Measurements from ENCODE around the gene ZNF516. TPM values are rescaled to one million over a fixed set of nuclear protein-coding genes. Genes with fewer than 3 reads are reported as not detected.

ZNF516 gene
- total and polyA plus RNA-seq, 10 of the 15 experiments (the other 5 are each of a cell fraction or from before 2014, with no cell fraction given), result 2.0 to 32.0 (median 8.3) TPM

GRCh38 chr18:76323891-76324290 lies 171.2 kb downstream of the ZNF516 start (continued):
- TF ChIP-seq HSF1 (IDR thresholded peaks at IDR 0.05; ENCODE audit: low read depth, low read length) (no peak), IRF4 (IDR thresholded peaks at IDR 0.05; ENCODE audit: low read depth, low read length) (no peak), KLF5 (IDR thresholded peaks at IDR 0.05; ENCODE audit: partially characterized antibody) (no peak), CUX1 (IDR thresholded peaks at IDR 0.05; ENCODE audit: insufficient replicate concordance, low read depth, low read length) (no peak)

- no peak overlapping the region for H3K4me2 ChIP-seq (ENCODE audit: control insufficient read depth, insufficient read depth)
- BruUV-seq (replicated peaks), result no TSS peak
- ChIA-PET POLR2A (no interaction called here), RAD21 (ENCODE audit: unreplicated experiment) (no interaction called here), CTCF (no interaction called here), SMC1A (ENCODE audit: uncharacterized antibody, unreplicated experiment) (interaction anchor here (0.6 kb wide), 1 partner anchor 454 kb away, joined by 3 read pairs; no protein-coding TSS in a partner anchor)
- H4K20me1 ChIP-seq (ENCODE audit: control insufficient read depth, insufficient read depth), result no peaks in the 10 kb centered on the region
- H3K9ac ChIP-seq (ENCODE audit: control insufficient read depth, insufficient read depth, low read length), result no peak overlapping the region
- H3K79me2 ChIP-seq (ENCODE audit: control insufficient read depth, insufficient read depth, low read length), result no peaks in the 10 kb centered on the region
- H3K27me3 ChIP-seq (replicated peaks in 1 of 2; ENCODE audit: control insufficient read depth in 2 of 2, insufficient read depth in 2 of 2, low read length in 1 of 2), result peaks cover 0 to under 1% of the 10 kb centered on the region in 2 experiments; a peak in 1 of 4 replicates
- intact Hi-C loops (cut with micrococcal nuclease; ENCODE audit: unreplicated experiment) (no loop called here), in situ Hi-C loops (cut with MboI) (no loop called here)
- H2AFZ ChIP-seq (ENCODE audit: control insufficient read depth, low read depth, low read length), result no peak overlapping the region
- WGBS (ENCODE audit: insufficient coverage, insufficient replicate concordance, low lambda C conversion rate, missing lambda C conversion rate), result 49% methylated on average over 7 of the region's 7 CpGs
- H3K36me3 ChIP-seq (ENCODE audit: control insufficient read depth in 2 of 2, insufficient read depth in 2 of 2, low read length in 1 of 2), result no peaks in the 10 kb centered on the region
- no peak overlapping the region for H3K4me3 ChIP-seq
- no peaks in the 10 kb centered on the region for H3K4me1 ChIP-seq (ENCODE audit: control insufficient read depth, insufficient read depth, low read length)
- ATAC-seq (no peak), DNase-seq (ENCODE audit: low read depth, low spot score) (no peak), FAIRE-seq (no peak)
- no peak overlapping the region for H3K27ac ChIP-seq (ENCODE audit: control insufficient read depth, insufficient read depth)
- no peaks in the 10 kb centered on the region for H3K9me3 ChIP-seq (replicated peaks; ENCODE audit: control insufficient read depth, insufficient read depth, low read length)
- TF ChIP-seq DPF2 (IDR thresholded peaks at IDR 0.05) (no peak), MTA2 (IDR thresholded peaks at IDR 0.05; ENCODE audit: low read depth) (no peak), CBX5 (IDR thresholded peaks at IDR 0.05; ENCODE audit: low read depth) (no peak), ZBTB4 (CRISPR knock-in tag; IDR thresholded peaks at IDR 0.05) (no peak), ELK1 (IDR thresholded peaks at IDR 0.05; ENCODE audit: low read depth, low read length) (no peak), RAD21 (IDR thresholded peaks at IDR 0.05; ENCODE audit: insufficient read depth, low read depth, low read length) (no peak), SIN3A (IDR thresholded peaks at IDR 0.05; ENCODE audit: low read depth, low read length) (no peak), TCF3 (IDR thresholded peaks at IDR 0.05; ENCODE audit: borderline replicate concordance, insufficient read depth, low read depth, low read length) (no peak), IKZF1 (conservative IDR thresholded peaks at IDR 0.05) (no peak)
Measured at GRCh38 chr18:76322686-76323085, 172.4 kb downstream of the ZNF516 start.

All from GM12878 (cell line).